ENCODE results near the gene CNTRL. TPM values are rescaled to one million over a fixed set of nuclear protein-coding genes. Genes with fewer than 3 reads are reported as not detected.
A peak's percentile ranks its signal among the peaks of the same experiment; 100 is the strongest.

The CNTRL gene
- total and polyA plus RNA-seq, 8 donors: 4.4 to 27.4 (median 11.2) TPM

DNA sequence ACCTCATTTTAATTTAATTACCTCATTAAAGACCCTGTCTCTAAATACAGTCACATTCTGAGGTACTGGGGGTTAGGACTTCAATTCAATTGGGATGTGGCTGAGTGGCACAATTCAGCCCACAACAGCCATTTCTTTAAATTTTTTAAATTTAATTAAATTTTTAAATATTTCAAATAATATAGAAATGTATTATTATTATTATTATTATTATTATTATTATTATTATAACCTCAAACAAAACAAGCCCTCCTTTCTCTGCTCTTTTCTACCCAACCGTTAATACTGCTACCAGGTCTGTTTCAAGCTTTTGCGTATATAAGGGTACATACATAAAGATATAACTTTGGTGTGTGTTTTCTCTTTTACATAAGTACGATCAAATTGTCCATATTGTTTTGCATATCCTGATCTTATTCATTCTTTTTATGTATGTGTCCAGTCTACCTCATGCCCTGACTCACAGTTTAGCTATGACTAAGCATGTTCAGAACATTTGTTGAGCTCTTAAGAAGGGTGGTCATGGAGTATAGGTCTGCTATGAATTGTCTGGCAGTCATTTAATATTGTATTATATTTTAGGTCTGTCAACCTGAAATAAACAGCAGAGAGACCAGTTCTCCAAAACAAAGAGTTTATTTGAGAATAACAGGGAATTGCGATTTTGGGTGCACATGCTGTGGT lies 143.0 kb downstream of the CNTRL start:
- TF ChIP-seq EP300 (IDR thresholded peaks at IDR 0.05) (no peak), POLR2AphosphoS5 (IDR thresholded peaks at IDR 0.05) (no peak), POLR2A (IDR thresholded peaks at IDR 0.05) (no peak)
- TF ChIP-seq, protein P1, sequence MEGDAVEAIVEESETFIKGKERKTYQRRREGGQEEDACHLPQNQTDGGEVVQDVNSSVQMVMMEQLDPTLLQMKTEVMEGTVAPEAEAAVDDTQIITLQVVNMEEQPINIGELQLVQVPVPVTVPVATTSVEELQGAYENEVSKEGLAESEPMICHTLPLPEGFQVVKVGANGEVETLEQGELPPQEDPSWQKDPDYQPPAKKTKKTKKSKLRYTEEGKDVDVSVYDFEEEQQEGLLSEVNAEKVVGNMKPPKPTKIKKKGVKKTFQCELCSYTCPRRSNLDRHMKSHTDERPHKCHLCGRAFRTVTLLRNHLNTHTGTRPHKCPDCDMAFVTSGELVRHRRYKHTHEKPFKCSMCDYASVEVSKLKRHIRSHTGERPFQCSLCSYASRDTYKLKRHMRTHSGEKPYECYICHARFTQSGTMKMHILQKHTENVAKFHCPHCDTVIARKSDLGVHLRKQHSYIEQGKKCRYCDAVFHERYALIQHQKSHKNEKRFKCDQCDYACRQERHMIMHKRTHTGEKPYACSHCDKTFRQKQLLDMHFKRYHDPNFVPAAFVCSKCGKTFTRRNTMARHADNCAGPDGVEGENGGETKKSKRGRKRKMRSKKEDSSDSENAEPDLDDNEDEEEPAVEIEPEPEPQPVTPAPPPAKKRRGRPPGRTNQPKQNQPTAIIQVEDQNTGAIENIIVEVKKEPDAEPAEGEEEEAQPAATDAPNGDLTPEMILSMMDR (IDR thresholded peaks at IDR 0.05): no peak
- intact Hi-C loops (cut with DNase I; ENCODE audit: low total_unique reads): loop anchor here (10.0 kb wide), 1 partner anchor 97 kb away; no protein-coding TSS in a partner anchor
- 89 to 97% (median 93%) methylated on average over 4 of the region's 4 CpGs for WGBS, 5 donors
- no peaks in the 10 kb centered on the region for H3K9me3 ChIP-seq
- no peak for DNase-seq
- no peaks in the 10 kb centered on the region for H3K27me3 ChIP-seq
- no peak overlapping the region for H3K27ac ChIP-seq
- peaks cover 0 to 4% (median 0%) of the 10 kb centered on the region in 4 donors for H3K36me3 ChIP-seq
- no peak overlapping the region for H3K4me3 ChIP-seq
- H3K4me1 ChIP-seq: peaks cover 0 to 19% (median 7%) of the 10 kb centered on the region in 4 donors

GRCh38 chr9:121218357-121219027 lies 143.7 kb downstream of the CNTRL start:
- no peak for TF ChIP-seq POLR2A (IDR thresholded peaks at IDR 0.05)
- H3K27ac ChIP-seq: no peak overlapping the region
- H3K36me3 ChIP-seq: peaks cover 0 to 4% (median 0%) of the 10 kb centered on the region in 4 donors
- no peaks in the 10 kb centered on the region for H3K27me3 ChIP-seq
- 94 to 97% (median 95%) methylated on average over 8 of the region's 8 CpGs for WGBS, 5 donors
- no peak for DNase-seq
- no peaks in the 10 kb centered on the region for H3K9me3 ChIP-seq
- intact Hi-C loops (cut with DNase I; ENCODE audit: low total_unique reads): loop anchor here (10.0 kb wide), 1 partner anchor 96 kb away; no protein-coding TSS in a partner anchor
- H3K4me1 ChIP-seq: peaks cover 0 to 12% (median 4%) of the 10 kb centered on the region in 4 donors
- H3K4me3 ChIP-seq: no peak overlapping the region

GRCh38 chr9:121219530-121219929 lies 144.8 kb downstream of the CNTRL start:
- intact Hi-C loops (cut with DNase I; ENCODE audit: low total_unique reads): loop anchor here (10.0 kb wide), 1 partner anchor 95 kb away; no protein-coding TSS in a partner anchor
- Histone ChIP-seq H3K4me1 (peaks cover 0 to 11% (median 4%) of the 10 kb centered on the region in 4 donors), H3K4me3 (no peak overlapping the region), H3K27ac (no peak overlapping the region), H3K27me3 (no peaks in the 10 kb centered on the region), H3K9me3 (no peaks in the 10 kb centered on the region), H3K36me3 (peaks cover 0 to 4% (median 0%) of the 10 kb centered on the region in 4 donors)
- TF ChIP-seq EP300 (IDR thresholded peaks at IDR 0.05) (no peak), POLR2A (IDR thresholded peaks at IDR 0.05) (no peak), POLR2AphosphoS5 (IDR thresholded peaks at IDR 0.05) (no peak)
- TF ChIP-seq, protein P1 (IDR thresholded peaks at IDR 0.05): no peak
- no peak for DNase-seq
- 83 to 97% (median 94%) methylated on average over 3 of the region's 3 CpGs for WGBS, 5 donors

DNA sequence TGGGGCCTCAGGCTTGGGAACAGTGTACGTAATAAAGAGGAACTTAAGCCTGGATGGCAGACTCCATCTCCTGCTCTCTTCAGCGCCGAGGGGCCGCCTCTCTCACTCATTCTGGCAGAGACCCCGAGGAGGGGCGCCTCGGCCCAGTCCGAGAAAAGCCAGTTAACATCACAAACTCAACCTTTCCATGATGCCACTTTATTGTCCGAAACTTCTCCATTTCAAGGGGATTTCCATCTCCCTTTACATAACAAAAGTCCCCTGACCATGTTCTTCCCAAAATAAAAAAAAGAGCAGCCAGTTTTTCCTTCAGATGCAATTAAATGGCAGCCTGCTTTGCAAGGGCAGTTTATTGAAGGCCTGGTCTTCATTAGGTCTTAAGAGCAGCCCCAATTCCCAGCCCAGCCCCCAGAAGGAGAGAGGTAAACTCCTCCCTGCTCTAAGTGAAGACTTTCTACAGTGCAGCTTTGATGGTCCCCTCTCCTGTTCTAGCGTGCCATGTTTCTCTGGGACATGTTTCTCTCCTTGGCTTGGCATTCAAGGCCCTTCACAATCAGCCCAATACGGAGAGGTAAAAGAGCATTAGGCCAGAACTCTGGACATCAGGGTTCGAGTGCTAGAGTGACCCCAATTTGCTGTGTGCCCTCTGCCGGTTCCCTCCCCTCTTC lies 146.4 kb downstream of the CNTRL start:
- H3K9me3 ChIP-seq: no peaks in the 10 kb centered on the region
- 74 to 82% (median 79%) methylated on average over 13 of the region's 13 CpGs for WGBS, 5 donors
- H3K36me3 ChIP-seq: peaks cover 0 to 4% (median 0%) of the 10 kb centered on the region in 4 donors
- no peak overlapping the region for H3K27ac ChIP-seq
- no peak overlapping the region for H3K4me3 ChIP-seq
- peaks cover 0 to 11% (median 4%) of the 10 kb centered on the region in 4 donors for H3K4me1 ChIP-seq
- no peaks in the 10 kb centered on the region for H3K27me3 ChIP-seq
- TF ChIP-seq, protein P1 (IDR thresholded peaks at IDR 0.05): no peak
- no peak for TF ChIP-seq POLR2A (IDR thresholded peaks at IDR 0.05)
- no peak for TF ChIP-seq POLR2AphosphoS5 (IDR thresholded peaks at IDR 0.05)
- no peak for TF ChIP-seq EP300 (IDR thresholded peaks at IDR 0.05)
- peak in 1 of 2 donors; percentile 40 for DNase-seq
- intact Hi-C loops (cut with DNase I; ENCODE audit: low total_unique reads): loop anchor here (5.0 kb wide), 1 partner anchor 176 kb away; no protein-coding TSS in a partner anchor

All from stomach (tissue), 9 donors.